Neuron (in vitro differentiated cells): ENCODE data around the gene PARVG.

Source experiments
- H2AFZ ChIP-seq: one replicate; pipeline ENCODE4 v1.6.1; 2013; ENCODE audit warnings: low read depth, mild to moderate bottlenecking, inconsistent platforms, low read length, moderate library complexity
- H3K27me3 ChIP-seq: one replicate; pipeline ENCODE4 v1.6.1; 2013; ENCODE audit warnings: low read length; ENCODE audit not compliant: insufficient read depth
- H3K36me3 ChIP-seq: one replicate; pipeline ENCODE4 v1.6.1; 2013; ENCODE audit warnings: low read length; ENCODE audit not compliant: insufficient read depth
- H3K4me1 ChIP-seq: one replicate; pipeline ENCODE4 v1.6.1; 2013; ENCODE audit warnings: low read length; ENCODE audit not compliant: insufficient read depth
- H3K4me3 ChIP-seq: 2 replicates; pipeline ENCODE4 v1.5.1; 2013; ENCODE audit warnings: mild to moderate bottlenecking, low read length, moderate library complexity
- H3K9me3 ChIP-seq: one replicate; pipeline ENCODE4 v1.6.1; 2013; ENCODE audit warnings: low read length

The PARVG gene

GRCh38 chr22:44173154-44173553 lies 7.6 kb upstream of the PARVG start:
- no peak overlapping the region for H3K4me3 ChIP-seq
- H3K36me3 ChIP-seq: no peaks in the 10 kb centered on the region
- peaks cover 4% of the 10 kb centered on the region for H3K27me3 ChIP-seq
- no peak overlapping the region for H2AFZ ChIP-seq
- H3K9me3 ChIP-seq: no peaks in the 10 kb centered on the region
- peaks cover 6% of the 10 kb centered on the region for H3K4me1 ChIP-seq

DNA sequence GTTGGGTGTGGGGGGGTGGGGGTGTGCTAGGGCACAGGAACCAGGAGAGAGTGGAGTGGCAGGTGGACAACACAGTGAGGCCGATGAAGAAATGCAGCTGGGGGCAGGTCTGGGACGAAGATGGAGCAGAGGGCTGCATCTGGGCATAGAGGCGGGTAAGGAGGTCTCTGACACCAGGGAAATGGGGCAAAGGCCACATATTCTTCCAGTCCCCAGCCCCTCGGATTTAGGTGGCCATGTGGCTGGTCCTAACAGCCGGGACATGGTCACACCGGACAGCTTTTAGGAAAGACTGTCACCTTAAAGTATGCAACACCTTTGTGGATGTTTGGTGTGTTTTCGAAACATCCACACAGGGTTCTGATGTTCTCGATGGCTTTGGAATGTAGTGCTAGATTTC lies 5.0 kb upstream of the PARVG start:
- Histone ChIP-seq H2AFZ (no peak overlapping the region), H3K4me1 (peaks cover 6% of the 10 kb centered on the region), H3K9me3 (no peaks in the 10 kb centered on the region), H3K4me3 (no peak overlapping the region), H3K27me3 (peaks cover 4% of the 10 kb centered on the region), H3K36me3 (no peaks in the 10 kb centered on the region)

- Histone ChIP-seq H3K4me3 (no peak overlapping the region), H2AFZ (no peak overlapping the region), H3K4me1 (no peaks in the 10 kb centered on the region), H3K9me3 (no peaks in the 10 kb centered on the region), H3K27me3 (no peaks in the 10 kb centered on the region), H3K36me3 (no peaks in the 10 kb centered on the region)
These were observed 1.3 kb upstream of the PARVG start for GRCh38 chr22:44179196-44179988.

DNA sequence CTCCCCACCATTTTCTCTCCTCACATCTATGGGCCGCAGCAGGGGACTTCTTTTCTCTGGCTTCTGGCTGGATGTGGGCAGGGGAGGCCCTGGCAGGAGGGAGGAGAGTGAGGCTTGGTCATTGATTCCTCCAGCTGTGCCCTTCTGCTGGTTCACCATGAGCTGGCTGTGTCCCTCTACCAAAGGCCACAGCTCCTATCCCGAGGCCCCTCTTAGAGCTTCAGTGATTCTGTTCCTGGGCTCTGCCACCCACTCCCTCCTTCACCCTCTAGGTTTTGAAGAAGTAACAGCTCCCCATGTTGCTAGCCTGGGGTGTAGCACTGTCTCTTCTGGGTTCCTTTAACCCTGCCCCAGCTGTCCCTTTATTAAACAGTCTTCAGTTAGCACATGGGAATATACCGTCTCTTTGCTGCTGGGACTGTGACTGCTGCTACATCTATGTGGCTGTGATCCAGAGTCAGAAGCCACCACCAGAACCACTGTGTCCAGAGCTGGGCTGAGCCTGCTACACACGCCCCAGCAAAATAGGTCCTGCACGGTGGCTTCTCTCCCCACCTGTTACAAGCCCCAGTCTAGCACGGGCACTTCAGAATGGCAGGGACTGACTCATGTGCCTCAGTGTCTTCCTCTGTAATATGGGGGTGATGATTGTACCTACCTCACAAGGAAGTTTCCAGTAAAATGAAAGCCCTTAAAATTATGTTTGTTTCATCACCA lies 578 bp upstream of the PARVG start:
- no peaks in the 10 kb centered on the region for H3K9me3 ChIP-seq
- H3K27me3 ChIP-seq: no peaks in the 10 kb centered on the region
- H3K36me3 ChIP-seq: no peaks in the 10 kb centered on the region
- no peaks in the 10 kb centered on the region for H3K4me1 ChIP-seq
- H2AFZ ChIP-seq: no peak overlapping the region
- H3K4me3 ChIP-seq: no peak overlapping the region

DNA sequence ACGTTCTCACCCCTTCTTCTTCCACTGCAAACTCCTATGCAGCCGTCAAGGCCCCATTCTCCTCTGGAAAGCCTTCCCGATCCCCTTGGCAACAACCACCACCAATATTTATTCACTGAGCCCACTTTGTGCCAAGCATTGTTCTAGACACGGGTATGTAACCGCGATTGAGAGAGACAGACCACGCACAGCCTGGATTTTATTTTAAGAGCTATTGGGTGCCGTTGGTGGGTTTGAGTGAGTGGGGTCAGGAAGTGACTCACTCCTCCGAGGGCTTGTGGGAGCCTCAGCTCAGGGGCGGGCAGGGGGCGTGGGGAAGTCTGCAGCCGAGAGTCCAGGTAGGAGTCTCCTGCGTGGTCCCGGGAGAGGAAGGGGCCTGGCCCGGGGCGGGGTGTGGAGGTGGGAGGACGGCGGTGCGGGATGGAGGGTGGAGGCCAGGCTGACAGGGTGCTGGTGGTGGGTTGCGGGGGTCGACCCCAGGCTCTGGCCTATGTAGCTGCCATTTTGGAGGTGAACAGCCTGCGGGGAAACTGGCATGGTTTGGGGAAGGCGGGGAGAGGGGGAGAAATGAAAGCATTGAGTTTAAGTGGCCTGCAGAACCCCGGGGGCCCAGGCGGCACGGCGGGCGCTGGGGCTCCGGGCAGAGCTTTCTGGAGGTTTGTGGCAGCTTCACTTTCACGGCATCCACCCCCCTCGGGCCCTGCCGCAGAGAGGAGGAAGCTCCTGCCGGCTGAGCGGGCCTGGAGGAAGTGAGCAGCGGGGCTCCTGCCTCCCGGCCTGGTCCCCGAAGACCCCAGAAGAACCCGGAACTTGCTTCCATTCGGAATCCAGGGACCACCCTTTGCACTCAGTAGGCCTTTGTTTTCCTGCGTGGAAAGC lies 547 bp downstream of the PARVG start:
- Histone ChIP-seq H3K9me3 (no peaks in the 10 kb centered on the region), H2AFZ (no peak overlapping the region)

DNA sequence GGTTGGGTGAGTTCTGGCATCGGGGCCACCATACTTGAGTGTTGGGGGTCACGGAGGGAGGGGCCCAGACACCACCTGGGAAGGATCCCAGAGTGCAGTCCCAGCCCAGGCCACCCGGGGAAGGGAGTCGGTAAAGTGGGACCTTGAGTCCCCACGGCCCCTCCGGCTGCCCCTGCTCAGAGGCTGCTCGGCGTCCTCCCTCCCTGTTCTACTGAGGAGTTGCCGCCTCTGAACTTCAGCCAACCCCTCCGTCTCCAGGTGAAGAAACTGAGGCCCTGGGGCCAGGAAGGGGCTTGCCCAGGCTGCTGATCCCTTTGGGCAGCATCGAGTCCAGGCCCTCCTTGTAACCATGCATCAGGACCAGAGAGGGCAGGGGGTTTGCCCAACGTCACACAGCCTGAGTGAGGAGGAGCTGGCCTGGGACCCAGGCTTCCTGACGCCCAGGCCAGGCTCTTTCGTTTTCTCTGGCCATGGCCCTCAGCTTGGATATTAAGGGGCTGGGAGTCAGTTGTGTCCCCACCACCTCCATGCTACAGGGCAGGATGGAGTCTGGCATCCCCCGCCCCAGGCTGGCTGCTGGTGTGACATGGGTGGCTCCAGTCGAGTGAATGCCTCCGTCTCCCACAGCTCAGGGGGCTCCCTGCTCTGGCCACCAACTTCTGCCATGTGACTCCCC lies 1.3 kb downstream of the PARVG start:
- H3K4me1 ChIP-seq: no peaks in the 10 kb centered on the region
- no peaks in the 10 kb centered on the region for H3K9me3 ChIP-seq
- H2AFZ ChIP-seq: no peak overlapping the region
- no peaks in the 10 kb centered on the region for H3K27me3 ChIP-seq
- H3K36me3 ChIP-seq: no peaks in the 10 kb centered on the region
- H3K4me3 ChIP-seq: no peak overlapping the region

More for the DNA sequence above, 547 bp downstream of the PARVG start:
- H3K27me3 ChIP-seq: no peaks in the 10 kb centered on the region
- H3K4me3 ChIP-seq: no peak overlapping the region
- H3K36me3 ChIP-seq: no peaks in the 10 kb centered on the region
- no peaks in the 10 kb centered on the region for H3K4me1 ChIP-seq

GRCh38 chr22:44182588-44183286 lies 2.0 kb downstream of the PARVG start:
- Histone ChIP-seq H3K27me3 (no peaks in the 10 kb centered on the region), H3K9me3 (no peaks in the 10 kb centered on the region), H3K36me3 (no peaks in the 10 kb centered on the region), H3K4me3 (no peak overlapping the region), H3K4me1 (no peaks in the 10 kb centered on the region), H2AFZ (no peak overlapping the region)

DNA sequence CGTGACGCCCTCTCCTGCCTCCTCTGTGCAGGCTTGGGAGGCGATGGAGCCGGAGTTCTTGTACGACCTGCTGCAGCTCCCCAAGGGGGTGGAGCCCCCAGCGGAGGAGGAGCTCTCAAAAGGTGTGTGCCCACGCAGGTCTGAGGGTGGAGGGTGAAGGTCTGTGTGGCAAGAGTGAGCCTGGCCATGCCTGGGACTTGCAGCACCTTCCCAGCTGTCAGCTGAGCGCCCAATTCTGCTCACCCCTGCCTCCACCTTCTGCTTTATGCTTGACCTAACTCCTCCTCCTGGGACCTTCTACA lies 2.5 kb downstream of the PARVG start:
- Histone ChIP-seq H2AFZ (no peak overlapping the region), H3K9me3 (no peaks in the 10 kb centered on the region), H3K4me1 (no peaks in the 10 kb centered on the region), H3K36me3 (no peaks in the 10 kb centered on the region), H3K27me3 (no peaks in the 10 kb centered on the region), H3K4me3 (no peak overlapping the region)

DNA sequence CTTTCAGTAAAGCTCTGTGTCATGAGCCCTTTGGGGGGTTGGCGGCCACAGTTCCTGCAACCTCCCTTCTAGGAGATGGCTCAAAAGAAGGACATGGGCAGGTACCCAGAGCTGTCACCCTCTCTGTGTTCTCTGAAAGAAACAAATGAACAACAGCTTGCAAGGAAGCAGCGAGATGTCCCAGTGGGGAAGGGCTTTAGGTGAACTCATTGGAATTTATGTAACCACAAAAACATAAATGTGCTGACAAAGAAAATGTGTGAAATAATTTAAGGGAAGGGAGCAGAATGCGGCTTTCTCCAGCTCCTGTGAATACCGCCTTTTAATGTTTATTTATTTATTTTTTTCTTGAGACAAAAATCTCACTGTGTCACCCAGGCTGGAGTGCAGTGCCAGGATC lies 3.3 kb downstream of the PARVG start:
- Histone ChIP-seq H3K27me3 (no peaks in the 10 kb centered on the region), H3K4me3 (no peak overlapping the region), H3K4me1 (no peaks in the 10 kb centered on the region), H2AFZ (no peak overlapping the region), H3K9me3 (no peaks in the 10 kb centered on the region), H3K36me3 (no peaks in the 10 kb centered on the region)

DNA sequence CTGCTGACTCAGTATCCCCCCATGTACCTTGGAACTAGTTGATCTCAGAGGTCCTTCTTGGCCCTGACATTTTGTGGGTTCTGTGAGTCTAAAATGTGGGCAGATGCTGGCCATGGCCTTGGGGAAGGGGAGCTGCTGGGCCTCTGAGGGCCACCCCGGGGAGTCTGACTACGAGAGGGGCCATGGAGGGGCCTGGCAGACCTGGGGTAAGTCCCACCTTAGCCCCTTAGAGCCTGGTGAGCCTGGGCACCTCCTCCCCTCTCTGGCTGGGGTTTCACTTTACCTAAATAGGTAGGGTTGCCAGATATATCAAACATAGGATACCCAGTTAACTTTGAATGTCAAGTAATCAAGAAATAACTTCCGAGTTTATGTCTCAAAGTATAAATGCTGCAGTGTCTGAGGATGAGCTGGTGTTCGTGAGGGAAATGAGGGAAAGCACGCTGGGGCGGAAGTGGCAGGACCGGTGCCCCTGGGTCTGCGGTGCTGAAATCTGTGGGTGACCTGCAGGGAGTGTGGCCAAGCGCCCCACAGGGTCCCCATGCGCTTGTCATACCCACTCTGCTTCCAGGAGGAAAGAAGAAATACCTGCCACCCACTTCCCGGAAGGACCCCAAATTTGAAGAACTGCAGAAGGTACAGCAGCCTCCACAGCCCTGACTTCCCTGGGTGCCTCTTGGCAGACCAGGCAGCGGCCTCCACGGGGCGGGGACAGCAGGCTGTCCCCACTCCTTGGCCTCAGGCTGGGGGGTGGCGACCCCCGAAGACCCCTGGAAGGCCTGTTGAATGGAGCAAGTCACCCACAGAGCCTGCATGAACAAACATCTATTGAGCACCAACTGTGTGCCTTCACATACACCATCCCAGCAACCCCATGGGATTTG lies 4.8 kb downstream of the PARVG start:
- H3K36me3 ChIP-seq: no peaks in the 10 kb centered on the region
- no peaks in the 10 kb centered on the region for H3K4me1 ChIP-seq
- H2AFZ ChIP-seq: no peak overlapping the region

GRCh38 chr22:44186121-44186510 lies 5.4 kb downstream of the PARVG start:
- H3K9me3 ChIP-seq: no peaks in the 10 kb centered on the region
- H2AFZ ChIP-seq: no peak overlapping the region
- H3K4me3 ChIP-seq: no peak overlapping the region
- H3K36me3 ChIP-seq: no peaks in the 10 kb centered on the region
- H3K27me3 ChIP-seq: no peaks in the 10 kb centered on the region
- no peaks in the 10 kb centered on the region for H3K4me1 ChIP-seq

More for the DNA sequence above, 4.8 kb downstream of the PARVG start:
- no peak overlapping the region for H3K4me3 ChIP-seq
- no peaks in the 10 kb centered on the region for H3K27me3 ChIP-seq
- no peaks in the 10 kb centered on the region for H3K9me3 ChIP-seq

DNA sequence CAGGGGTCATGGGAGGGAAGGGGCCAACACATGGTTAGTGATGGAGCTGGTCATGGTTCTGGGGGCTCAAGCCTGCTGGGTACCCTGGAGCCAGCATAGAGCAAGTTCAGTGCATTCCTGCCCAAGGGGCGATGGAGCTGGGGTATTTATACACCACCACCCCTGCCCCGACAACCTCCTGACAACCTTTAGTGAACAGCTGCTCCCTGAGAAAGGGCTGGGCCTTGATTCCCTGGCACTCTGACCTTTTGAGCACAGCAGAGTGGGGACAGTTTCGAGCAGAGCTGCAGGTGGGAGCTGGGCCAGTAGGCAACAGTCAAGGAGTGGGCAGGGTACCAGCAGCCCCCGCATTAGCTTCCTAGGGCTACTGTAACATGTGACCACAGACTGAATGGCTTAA lies 6.0 kb downstream of the PARVG start:
- H2AFZ ChIP-seq: no peak overlapping the region

More for the DNA sequence above, 6.0 kb downstream of the PARVG start:
- Histone ChIP-seq H3K36me3 (no peaks in the 10 kb centered on the region), H3K9me3 (no peaks in the 10 kb centered on the region), H3K4me1 (no peaks in the 10 kb centered on the region), H3K4me3 (no peak overlapping the region), H3K27me3 (no peaks in the 10 kb centered on the region)
